GM23338 (cell line): ENCODE measurements around the gene FBXO11. TPM values are rescaled to one million over a fixed set of nuclear protein-coding genes. Genes with fewer than 3 reads are reported as not detected.

ENCODE experiments used
- ATAC-seq: fragments of 200-7000 bp; cut with Tn5 transposase; 3 replicates; pipeline ENCODE4 v1.9.1; 2020
- DNase-seq: peaks from one replicate; pipeline ENCODE4 v3.0.0-alpha.2; 2015; ENCODE audit warnings: low spot score
- H2AFZ ChIP-seq: fragments of 200-600 bp; sonication (generic); 2 replicates; pipeline ENCODE4 v1.8.0; 2016; ENCODE audit warnings: antibody characterized with exemption, mild to moderate bottlenecking, moderate library complexity
- H3F3A ChIP-seq: fragments of 200-600 bp; sonication (generic); replicated peaks from 2 replicates; pipeline ENCODE4 v1.8.0; 2017; ENCODE audit warnings: antibody characterized with exemption, mixed run types, low read depth
- H3K27ac ChIP-seq: fragments of 200-600 bp; sonication (generic); 2 replicates; pipeline ENCODE4 v1.6.1; 2016; ENCODE audit warnings: low read depth
- H3K27me3 ChIP-seq: fragments of 200-600 bp; sonication (generic); 2 replicates; pipeline ENCODE4 v1.8.0; 2016; ENCODE audit warnings: mild to moderate bottlenecking, mixed run types, moderate library complexity; ENCODE audit not compliant: insufficient read depth
- H3K36me3 ChIP-seq: fragments of 200-600 bp; sonication (generic); 2 replicates; pipeline ENCODE4 v1.8.0; 2016; ENCODE audit warnings: mild to moderate bottlenecking; ENCODE audit not compliant: insufficient read depth
- H3K4me1 ChIP-seq: fragments of 200-600 bp; sonication (generic); 2 replicates; pipeline ENCODE4 v1.8.0; 2016; ENCODE audit warnings: mild to moderate bottlenecking, moderate library complexity; ENCODE audit not compliant: insufficient read depth
- H3K4me2 ChIP-seq: fragments of 200-600 bp; sonication (generic); 2 replicates; pipeline ENCODE4 v1.7.1; 2017; ENCODE audit warnings: mixed run types
- H3K4me3 ChIP-seq: fragments of 200-600 bp; sonication (generic); 2 replicates; pipeline ENCODE4 v1.6.1; 2016; ENCODE audit warnings: mixed run types
- H3K79me2 ChIP-seq: fragments of 200-600 bp; sonication (generic); replicated peaks from 2 replicates; pipeline ENCODE4 v1.8.0; 2017; ENCODE audit warnings: mild to moderate bottlenecking; ENCODE audit not compliant: insufficient read depth
- H3K9me2 ChIP-seq: fragments of 200-600 bp; sonication (generic); 2 replicates; pipeline ENCODE4 v1.8.0; 2017; ENCODE audit not compliant: insufficient read depth
- H4K20me1 ChIP-seq: fragments of 200-600 bp; sonication (generic); replicated peaks from 2 replicates; pipeline ENCODE4 v1.8.0; 2017; ENCODE audit warnings: mild to moderate bottlenecking; ENCODE audit not compliant: insufficient read depth
- H3K27ac Mint-ChIP-seq: 2 replicates; pipeline ENCODE4 v1.8.0; 2020; ENCODE audit warnings: inconsistent platforms, mild to moderate bottlenecking, moderate library complexity, mixed read lengths
- H3K27me3 Mint-ChIP-seq: 3 replicates; pipeline ENCODE4 v1.8.0; 2022; ENCODE audit warnings: low read depth, mild to moderate bottlenecking, moderate library complexity, mixed read lengths, inconsistent platforms; ENCODE audit not compliant: insufficient read depth, poor library complexity
- H3K36me3 Mint-ChIP-seq: 3 replicates; pipeline ENCODE4 v1.8.0; 2021; ENCODE audit warnings: low read depth, mild to moderate bottlenecking, inconsistent platforms, moderate library complexity, mixed read lengths
- H3K4me1 Mint-ChIP-seq: 3 replicates; pipeline ENCODE4 v1.8.0; 2020; ENCODE audit warnings: mild to moderate bottlenecking, inconsistent platforms, mixed read lengths
- H3K4me3 Mint-ChIP-seq: 3 replicates; pipeline ENCODE4 v1.8.0; 2021; ENCODE audit warnings: moderate library complexity, mild to moderate bottlenecking, inconsistent platforms, mixed read lengths
- H3K9me3 Mint-ChIP-seq: 3 replicates; pipeline ENCODE4 v1.8.0; 2020; ENCODE audit warnings: moderate library complexity, mild to moderate bottlenecking, inconsistent platforms, mixed read lengths
- CREB1 ChIP-seq: fragments of 250-450 bp; sonication (Bioruptor Pico); IDR thresholded peaks from 2 replicates; pipeline ENCODE4 v1.5.0; 2020; ENCODE audit warnings: low read depth, mild to moderate bottlenecking, moderate library complexity
- EZH2 ChIP-seq: fragments of 200-600 bp; sonication (generic); IDR thresholded peaks from one replicate; pipeline ENCODE4 v1.8.0; 2017; ENCODE audit warnings: antibody characterized with exemption, mild to moderate bottlenecking, low read depth; ENCODE audit not compliant: unreplicated experiment
- EZH2phosphoT487 ChIP-seq: fragments of 200-600 bp; sonication (generic); IDR thresholded peaks from one replicate; pipeline ENCODE4 v1.8.1; 2018; ENCODE audit warnings: antibody characterized with exemption; ENCODE audit not compliant: unreplicated experiment
- JUNB ChIP-seq: IDR thresholded peaks from one replicate; pipeline ENCODE4 v1.6.1; 2016; ENCODE audit warnings: antibody characterized with exemption; ENCODE audit not compliant: unreplicated experiment
- NANOG ChIP-seq: IDR thresholded peaks from 2 replicates; pipeline ENCODE4 v1.6.1; 2016; ENCODE audit warnings: antibody characterized with exemption, borderline replicate concordance
- POLR2AphosphoS5 ChIP-seq: IDR thresholded peaks from 2 replicates; pipeline ENCODE4 v1.6.1; 2016; ENCODE audit warnings: antibody characterized with exemption, low read depth
- STAT1 ChIP-seq: IDR thresholded peaks from one replicate; pipeline ENCODE4 v1.6.1; 2016; ENCODE audit warnings: antibody characterized with exemption; ENCODE audit not compliant: unreplicated experiment
- ZNF114 ChIP-seq: fragments of 250-450 bp; sonication (Bioruptor Pico); IDR thresholded peaks from 2 replicates; pipeline ENCODE4 v1.5.0; 2020; ENCODE audit warnings: mild to moderate bottlenecking, moderate library complexity
- ZNF331 ChIP-seq: fragments of 250-450 bp; sonication (Bioruptor Pico); IDR thresholded peaks from 2 replicates; pipeline ENCODE4 v1.5.0; 2020; ENCODE audit warnings: low read depth, mild to moderate bottlenecking, moderate library complexity
- polyA plus RNA-seq: library from polyadenylated mRNA; unstranded; fragments of >200 nt; fragmentation: Nextera tagmentation; extraction: Ambion mirVana; gene quantifications from 2 replicates; pipeline ENCODE4 v1.2.1, GENCODE V29; 2016
- total RNA-seq: library from RNA; depleted of rRNA; stranded (reverse); fragments of >200 nt; shearing (Covaris generic); gene quantifications from 2 replicates; pipeline ENCODE4 v1.2.3, GENCODE V29; 2014
- TF ChIP-seq, protein P1 (sequence below): IDR thresholded peaks from one replicate; pipeline ENCODE4 v1.6.1; 2018; ENCODE audit warnings: antibody characterized with exemption; ENCODE audit not compliant: unreplicated experiment
- TF ChIP-seq, protein P2 (sequence below): fragments of 250-450 bp; sonication (Bioruptor Pico); IDR thresholded peaks from 2 replicates; pipeline ENCODE4 v1.5.0; 2020; ENCODE audit warnings: mild to moderate bottlenecking, moderate library complexity
- TF ChIP-seq, protein P3 (sequence below): IDR thresholded peaks from 2 replicates; pipeline ENCODE4 v1.6.1; 2016; ENCODE audit warnings: antibody characterized with exemption
- TF ChIP-seq, protein P4 (sequence below), 2 experiments: fragments of 200-600 bp in 1 of 2; sonication (generic) in 1 of 2; conservative IDR thresholded peaks; 2 replicates each; pipeline versions ENCODE4 v1.5.1 to v1.6.1; 2016 to 2017; ENCODE audit warnings: antibody characterized with exemption in 2 of 2, low read depth in 2 of 2, mild to moderate bottlenecking in 2 of 2, moderate library complexity in 1 of 2

Gene FBXO11
- total and polyA plus RNA-seq, 2 experiments from 2014 or later, result 21.5 to 52.7 TPM

DNA sequence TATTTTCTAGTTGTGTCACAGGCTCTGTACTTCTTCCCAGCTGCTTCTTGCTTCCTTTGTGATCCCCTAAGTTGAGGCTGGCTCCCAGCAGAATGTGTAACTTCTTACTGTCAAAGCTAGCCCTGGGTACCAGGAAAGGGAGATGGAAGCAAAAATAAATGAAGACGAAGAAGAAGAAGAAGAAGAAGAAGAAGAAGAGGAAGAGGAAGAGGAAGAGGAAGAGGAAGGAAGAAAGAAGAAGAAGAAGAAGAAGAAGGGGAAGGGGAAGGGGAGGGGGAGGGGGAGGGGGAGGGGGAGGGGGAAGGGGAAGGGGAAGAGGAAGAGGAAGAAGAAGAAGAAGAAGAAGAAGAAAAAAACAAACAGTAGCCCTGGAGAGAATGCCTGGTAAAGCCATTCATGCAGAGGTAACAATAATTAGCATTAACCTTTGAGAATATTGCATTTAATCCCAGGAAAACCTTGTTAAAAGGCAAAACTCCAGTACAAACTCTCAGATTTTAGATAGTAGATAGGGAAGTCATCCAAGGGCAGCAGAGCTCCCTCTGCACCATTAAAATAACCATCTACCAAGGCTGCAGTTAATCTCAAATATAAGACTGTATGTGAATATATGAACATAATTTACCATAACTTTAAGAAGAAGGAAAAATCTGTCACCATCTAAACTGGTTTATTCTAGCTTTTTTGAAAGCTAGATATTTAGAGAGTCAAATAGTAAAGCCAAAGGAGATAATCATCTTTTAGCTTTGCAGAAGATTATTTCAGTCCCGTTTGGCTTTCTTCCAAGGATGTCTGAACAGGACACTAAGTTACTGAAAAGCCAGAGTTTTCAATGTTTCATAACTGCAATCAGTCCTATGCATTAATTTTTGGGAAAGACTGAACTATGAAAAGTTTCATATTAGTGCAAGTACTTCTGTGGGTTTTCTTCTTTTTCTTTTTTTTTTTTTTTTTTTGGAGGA lies 44.3 kb upstream of the FBXO11 start:
- Histone ChIP-seq H3K4me3 (no peak overlapping the region), H3K4me2 (no peak overlapping the region), H3F3A (no peaks in the 10 kb centered on the region), H3K79me2 (no peaks in the 10 kb centered on the region), H3K9me2 (no peaks in the 10 kb centered on the region), H3K36me3 (no peaks in the 10 kb centered on the region), H3K4me1 (no peaks in the 10 kb centered on the region), H3K27me3 (no peaks in the 10 kb centered on the region), H3K27ac (no peak overlapping the region), H2AFZ (no peak overlapping the region), H4K20me1 (no peaks in the 10 kb centered on the region)
- ATAC-seq (no peak), DNase-seq (no peak)
- Mint-ChIP-seq H3K4me3 (no peak overlapping the region), H3K4me1 (no peaks in the 10 kb centered on the region), H3K36me3 (no peaks in the 10 kb centered on the region), H3K27me3 (peaks cover 3% of the 10 kb centered on the region), H3K27ac (no peak overlapping the region), H3K9me3 (peaks cover 5% of the 10 kb centered on the region; the same call in 2 of the 3 replicates)
- TF ChIP-seq JUNB, result no peak
- TF ChIP-seq, protein P1, sequence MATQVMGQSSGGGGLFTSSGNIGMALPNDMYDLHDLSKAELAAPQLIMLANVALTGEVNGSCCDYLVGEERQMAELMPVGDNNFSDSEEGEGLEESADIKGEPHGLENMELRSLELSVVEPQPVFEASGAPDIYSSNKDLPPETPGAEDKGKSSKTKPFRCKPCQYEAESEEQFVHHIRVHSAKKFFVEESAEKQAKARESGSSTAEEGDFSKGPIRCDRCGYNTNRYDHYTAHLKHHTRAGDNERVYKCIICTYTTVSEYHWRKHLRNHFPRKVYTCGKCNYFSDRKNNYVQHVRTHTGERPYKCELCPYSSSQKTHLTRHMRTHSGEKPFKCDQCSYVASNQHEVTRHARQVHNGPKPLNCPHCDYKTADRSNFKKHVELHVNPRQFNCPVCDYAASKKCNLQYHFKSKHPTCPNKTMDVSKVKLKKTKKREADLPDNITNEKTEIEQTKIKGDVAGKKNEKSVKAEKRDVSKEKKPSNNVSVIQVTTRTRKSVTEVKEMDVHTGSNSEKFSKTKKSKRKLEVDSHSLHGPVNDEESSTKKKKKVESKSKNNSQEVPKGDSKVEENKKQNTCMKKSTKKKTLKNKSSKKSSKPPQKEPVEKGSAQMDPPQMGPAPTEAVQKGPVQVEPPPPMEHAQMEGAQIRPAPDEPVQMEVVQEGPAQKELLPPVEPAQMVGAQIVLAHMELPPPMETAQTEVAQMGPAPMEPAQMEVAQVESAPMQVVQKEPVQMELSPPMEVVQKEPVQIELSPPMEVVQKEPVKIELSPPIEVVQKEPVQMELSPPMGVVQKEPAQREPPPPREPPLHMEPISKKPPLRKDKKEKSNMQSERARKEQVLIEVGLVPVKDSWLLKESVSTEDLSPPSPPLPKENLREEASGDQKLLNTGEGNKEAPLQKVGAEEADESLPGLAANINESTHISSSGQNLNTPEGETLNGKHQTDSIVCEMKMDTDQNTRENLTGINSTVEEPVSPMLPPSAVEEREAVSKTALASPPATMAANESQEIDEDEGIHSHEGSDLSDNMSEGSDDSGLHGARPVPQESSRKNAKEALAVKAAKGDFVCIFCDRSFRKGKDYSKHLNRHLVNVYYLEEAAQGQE, result no peak
- TF ChIP-seq ZNF114, result no peak
- no peak for TF ChIP-seq STAT1
- no peak for TF ChIP-seq CREB1 (CRISPR knock-in tag)
- TF ChIP-seq, protein P2, sequence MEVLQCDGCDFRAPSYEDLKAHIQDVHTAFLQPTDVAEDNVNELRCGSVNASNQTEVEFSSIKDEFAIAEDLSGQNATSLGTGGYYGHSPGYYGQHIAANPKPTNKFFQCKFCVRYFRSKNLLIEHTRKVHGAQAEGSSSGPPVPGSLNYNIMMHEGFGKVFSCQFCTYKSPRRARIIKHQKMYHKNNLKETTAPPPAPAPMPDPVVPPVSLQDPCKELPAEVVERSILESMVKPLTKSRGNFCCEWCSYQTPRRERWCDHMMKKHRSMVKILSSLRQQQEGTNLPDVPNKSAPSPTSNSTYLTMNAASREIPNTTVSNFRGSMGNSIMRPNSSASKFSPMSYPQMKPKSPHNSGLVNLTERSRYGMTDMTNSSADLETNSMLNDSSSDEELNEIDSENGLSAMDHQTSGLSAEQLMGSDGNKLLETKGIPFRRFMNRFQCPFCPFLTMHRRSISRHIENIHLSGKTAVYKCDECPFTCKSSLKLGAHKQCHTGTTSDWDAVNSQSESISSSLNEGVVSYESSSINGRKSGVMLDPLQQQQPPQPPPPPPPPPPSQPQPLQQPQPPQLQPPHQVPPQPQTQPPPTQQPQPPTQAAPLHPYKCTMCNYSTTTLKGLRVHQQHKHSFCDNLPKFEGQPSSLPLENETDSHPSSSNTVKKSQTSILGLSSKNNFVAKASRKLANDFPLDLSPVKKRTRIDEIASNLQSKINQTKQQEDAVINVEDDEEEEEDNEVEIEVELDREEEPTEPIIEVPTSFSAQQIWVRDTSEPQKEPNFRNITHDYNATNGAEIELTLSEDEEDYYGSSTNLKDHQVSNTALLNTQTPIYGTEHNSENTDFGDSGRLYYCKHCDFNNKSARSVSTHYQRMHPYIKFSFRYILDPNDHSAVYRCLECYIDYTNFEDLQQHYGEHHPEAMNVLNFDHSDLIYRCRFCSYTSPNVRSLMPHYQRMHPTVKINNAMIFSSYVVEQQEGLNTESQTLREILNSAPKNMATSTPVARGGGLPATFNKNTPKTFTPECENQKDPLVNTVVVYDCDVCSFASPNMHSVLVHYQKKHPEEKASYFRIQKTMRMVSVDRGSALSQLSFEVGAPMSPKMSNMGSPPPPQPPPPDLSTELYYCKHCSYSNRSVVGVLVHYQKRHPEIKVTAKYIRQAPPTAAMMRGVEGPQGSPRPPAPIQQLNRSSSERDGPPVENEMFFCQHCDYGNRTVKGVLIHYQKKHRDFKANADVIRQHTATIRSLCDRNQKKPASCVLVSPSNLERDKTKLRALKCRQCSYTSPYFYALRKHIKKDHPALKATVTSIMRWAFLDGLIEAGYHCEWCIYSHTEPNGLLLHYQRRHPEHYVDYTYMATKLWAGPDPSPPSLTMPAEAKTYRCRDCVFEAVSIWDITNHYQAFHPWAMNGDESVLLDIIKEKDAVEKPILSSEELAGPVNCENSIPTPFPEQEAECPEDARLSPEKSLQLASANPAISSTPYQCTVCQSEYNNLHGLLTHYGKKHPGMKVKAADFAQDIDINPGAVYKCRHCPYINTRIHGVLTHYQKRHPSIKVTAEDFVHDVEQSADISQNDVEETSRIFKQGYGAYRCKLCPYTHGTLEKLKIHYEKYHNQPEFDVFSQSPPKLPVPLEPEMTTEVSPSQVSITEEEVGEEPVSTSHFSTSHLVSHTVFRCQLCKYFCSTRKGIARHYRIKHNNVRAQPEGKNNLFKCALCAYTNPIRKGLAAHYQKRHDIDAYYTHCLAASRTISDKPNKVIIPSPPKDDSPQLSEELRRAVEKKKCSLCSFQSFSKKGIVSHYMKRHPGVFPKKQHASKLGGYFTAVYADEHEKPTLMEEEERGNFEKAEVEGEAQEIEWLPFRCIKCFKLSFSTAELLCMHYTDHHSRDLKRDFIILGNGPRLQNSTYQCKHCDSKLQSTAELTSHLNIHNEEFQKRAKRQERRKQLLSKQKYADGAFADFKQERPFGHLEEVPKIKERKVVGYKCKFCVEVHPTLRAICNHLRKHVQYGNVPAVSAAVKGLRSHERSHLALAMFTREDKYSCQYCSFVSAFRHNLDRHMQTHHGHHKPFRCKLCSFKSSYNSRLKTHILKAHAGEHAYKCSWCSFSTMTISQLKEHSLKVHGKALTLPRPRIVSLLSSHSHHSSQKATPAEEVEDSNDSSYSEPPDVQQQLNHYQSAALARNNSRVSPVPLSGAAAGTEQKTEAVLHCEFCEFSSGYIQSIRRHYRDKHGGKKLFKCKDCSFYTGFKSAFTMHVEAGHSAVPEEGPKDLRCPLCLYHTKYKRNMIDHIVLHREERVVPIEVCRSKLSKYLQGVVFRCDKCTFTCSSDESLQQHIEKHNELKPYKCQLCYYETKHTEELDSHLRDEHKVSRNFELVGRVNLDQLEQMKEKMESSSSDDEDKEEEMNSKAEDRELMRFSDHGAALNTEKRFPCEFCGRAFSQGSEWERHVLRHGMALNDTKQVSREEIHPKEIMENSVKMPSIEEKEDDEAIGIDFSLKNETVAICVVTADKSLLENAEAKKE (CRISPR knock-in tag), result no peak
- no peak for TF ChIP-seq EZH2phosphoT487
- TF ChIP-seq, protein P3, sequence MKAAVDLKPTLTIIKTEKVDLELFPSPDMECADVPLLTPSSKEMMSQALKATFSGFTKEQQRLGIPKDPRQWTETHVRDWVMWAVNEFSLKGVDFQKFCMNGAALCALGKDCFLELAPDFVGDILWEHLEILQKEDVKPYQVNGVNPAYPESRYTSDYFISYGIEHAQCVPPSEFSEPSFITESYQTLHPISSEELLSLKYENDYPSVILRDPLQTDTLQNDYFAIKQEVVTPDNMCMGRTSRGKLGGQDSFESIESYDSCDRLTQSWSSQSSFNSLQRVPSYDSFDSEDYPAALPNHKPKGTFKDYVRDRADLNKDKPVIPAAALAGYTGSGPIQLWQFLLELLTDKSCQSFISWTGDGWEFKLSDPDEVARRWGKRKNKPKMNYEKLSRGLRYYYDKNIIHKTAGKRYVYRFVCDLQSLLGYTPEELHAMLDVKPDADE, result no peak
- no peak for TF ChIP-seq ZNF331
- TF ChIP-seq NANOG, result no peak
- no peak for TF ChIP-seq EZH2
- no peak for TF ChIP-seq POLR2AphosphoS5
- TF ChIP-seq, protein P4, sequence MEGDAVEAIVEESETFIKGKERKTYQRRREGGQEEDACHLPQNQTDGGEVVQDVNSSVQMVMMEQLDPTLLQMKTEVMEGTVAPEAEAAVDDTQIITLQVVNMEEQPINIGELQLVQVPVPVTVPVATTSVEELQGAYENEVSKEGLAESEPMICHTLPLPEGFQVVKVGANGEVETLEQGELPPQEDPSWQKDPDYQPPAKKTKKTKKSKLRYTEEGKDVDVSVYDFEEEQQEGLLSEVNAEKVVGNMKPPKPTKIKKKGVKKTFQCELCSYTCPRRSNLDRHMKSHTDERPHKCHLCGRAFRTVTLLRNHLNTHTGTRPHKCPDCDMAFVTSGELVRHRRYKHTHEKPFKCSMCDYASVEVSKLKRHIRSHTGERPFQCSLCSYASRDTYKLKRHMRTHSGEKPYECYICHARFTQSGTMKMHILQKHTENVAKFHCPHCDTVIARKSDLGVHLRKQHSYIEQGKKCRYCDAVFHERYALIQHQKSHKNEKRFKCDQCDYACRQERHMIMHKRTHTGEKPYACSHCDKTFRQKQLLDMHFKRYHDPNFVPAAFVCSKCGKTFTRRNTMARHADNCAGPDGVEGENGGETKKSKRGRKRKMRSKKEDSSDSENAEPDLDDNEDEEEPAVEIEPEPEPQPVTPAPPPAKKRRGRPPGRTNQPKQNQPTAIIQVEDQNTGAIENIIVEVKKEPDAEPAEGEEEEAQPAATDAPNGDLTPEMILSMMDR (conservative IDR thresholded peaks at IDR 0.05; ENCODE audit: low read depth in 2 of 2), result no peak
